ENCODE results near the gene LDHA.
"Not testable (repeated sequence)": the region's sequence is repeated elsewhere in the genome, so short reads cannot be mapped to it uniquely, and the experiment has no call there.

Gene LDHA

GRCh38 chr11:18394928-18395734 is 768 bp downstream of the LDHA start:
- DNase-seq = peak in 1 of 5 experiments; percentile 39

- DNase-seq = peak; percentile 82 to 96 (median 91)
Measured at GRCh38 chr11:18395735-18396504, 1.6 kb downstream of the LDHA start.

- DNase-seq = no peak
Measured at GRCh38 chr11:18397921-18398320, 3.6 kb downstream of the LDHA start.

GRCh38 chr11:18401077-18401476 is 6.7 kb downstream of the LDHA start:
- DNase-seq = not testable (repeated sequence)

GRCh38 chr11:18404062-18404461 is 9.7 kb downstream of the LDHA start:
- no peak for DNase-seq

GRCh38 chr11:18407400-18407799 is 13.0 kb downstream of the LDHA start:
- not testable (repeated sequence) for DNase-seq

GRCh38 chr11:18408558-18409291 is 14.4 kb downstream of the LDHA start:
- no peak for DNase-seq

GRCh38 chr11:18416459-18416858 is 22.1 kb downstream of the LDHA start:
- no peak for DNase-seq

- no peak for DNase-seq
Measured at GRCh38 chr11:18419040-18419439, 24.7 kb downstream of the LDHA start.

- no peak for DNase-seq
Measured at GRCh38 chr11:18420067-18420466, 25.7 kb downstream of the LDHA start.

GRCh38 chr11:18427240-18427639 is 32.9 kb downstream of the LDHA start:
- DNase-seq = no peak

- DNase-seq = no peak
Measured at GRCh38 chr11:18429332-18429731, 35.0 kb downstream of the LDHA start.

- no peak for DNase-seq
Measured at GRCh38 chr11:18438691-18439090, 44.3 kb downstream of the LDHA start.

GRCh38 chr11:18449251-18449650 is 54.9 kb downstream of the LDHA start:
- DNase-seq = no peak

- DNase-seq = no peak
Measured at GRCh38 chr11:18452927-18453326, 58.6 kb downstream of the LDHA start.

- peak in 1 of 5 experiments; percentile 37 for DNase-seq
Measured at GRCh38 chr11:18455686-18456372, 61.5 kb downstream of the LDHA start, which contains the start of gene LDHAL6A. Gene LDHAL6A, plus strand, starts transcription at chr11:18455856. Its CDS starts 825 bp downstream, at chr11:18456681.

- DNase-seq = no peak
Measured at GRCh38 chr11:18457450-18457849, 63.1 kb downstream of the LDHA start.
